H1 (cell line): Measurements from ENCODE around the gene PROM2. TPM values are rescaled to one million over a fixed set of nuclear protein-coding genes. Genes with fewer than 3 reads are reported as not detected.

Experiments used
- CBX8 ChIP-seq: fragments of 300-800, 300-1000 bp; sonication (generic); IDR thresholded peaks from 2 replicates; pipeline ENCODE4 v1.7.1; 2016; ENCODE audit warnings: low read depth, low read length, borderline replicate concordance
- EP300 ChIP-seq, 2 experiments: IDR thresholded peaks; 1 replicate in 1 of 2; 2 replicates in 1 of 2; pipeline ENCODE4 v1.6.1; 2011 to 2012; ENCODE audit warnings: low read depth in 2 of 2, low read length in 2 of 2, mild to moderate bottlenecking in 2 of 2, borderline replicate concordance in 1 of 2, inconsistent platforms in 1 of 2, moderate library complexity in 1 of 2
- GTF2F1 ChIP-seq: IDR thresholded peaks from 2 replicates; pipeline ENCODE4 v1.6.1; 2012; ENCODE audit warnings: low read depth, low read length, improper control_type of control experiment, borderline replicate concordance
- PHF8 ChIP-seq: fragments of 200-600 bp; sonication (generic); conservative IDR thresholded peaks from 2 replicates; pipeline ENCODE4 v1.7.1; 2012; ENCODE audit warnings: low read depth, mild to moderate bottlenecking, inconsistent platforms, low read length, moderate library complexity
- TAF1 ChIP-seq: IDR thresholded peaks from 2 replicates; pipeline ENCODE4 v1.6.1; 2011; ENCODE audit warnings: mild to moderate bottlenecking, low read depth, low read length
- YY1 ChIP-seq: IDR thresholded peaks from 2 replicates; pipeline ENCODE4 v1.6.1; 2011; ENCODE audit warnings: low read depth, mild to moderate bottlenecking, low read length
- polyA plus RNA-seq, 7 experiments: library from polyadenylated mRNA; depleted of rRNA in 3 of 7; stranded (reverse) in 5 of 7; unstranded in 2 of 7; fragments of >200 nt in 5 of 7; fragments of 200-250 nt in 2 of 7; gene quantifications; 1 replicate in 5 of 7; 2 replicates in 1 of 7; 4 replicates in 1 of 7; pipeline versions ENCODE4 v1.2.1 to v1.2.3, GENCODE V29; 2011 to 2013; ENCODE audit warnings: missing spikeins in 2 of 7, mixed read lengths in 2 of 7
- total RNA-seq: library from RNA; stranded (reverse); fragmentation: NEBNext Ultra II Directional; extraction: Animal tissue kit (Norgen Biotek cat#: 25700); gene quantifications from 2 replicates; pipeline ENCODE4 v1.2.1, GENCODE V29; 2021
- TF ChIP-seq, protein P1 (sequence below): fragments of 300-600 bp; sonication (generic); IDR thresholded peaks from 2 replicates; pipeline ENCODE4 v1.7.1; 2012; ENCODE audit warnings: low read length, moderate library complexity, mild to moderate bottlenecking, inconsistent platforms; ENCODE audit not compliant: insufficient replicate concordance
- TF ChIP-seq, protein P2 (sequence below), 3 experiments: IDR thresholded peaks; 1 replicate in 2 of 3; 2 replicates in 1 of 3; pipeline versions ENCODE4 v1.5.1 to v1.6.1; 2011; ENCODE audit warnings: low read length in 3 of 3, mild to moderate bottlenecking in 3 of 3, inconsistent platforms in 2 of 3, low read depth in 1 of 3, moderate library complexity in 1 of 3; ENCODE audit not compliant: insufficient read depth in 1 of 3; ENCODE audit errors: control extremely low read depth in 1 of 3

Gene PROM2
- total and polyA plus RNA-seq, 2 of the 8 experiments (the other 6 are each of a cell fraction or from before 2014, with no cell fraction given): 1.6 to 3.8 TPM

DNA sequence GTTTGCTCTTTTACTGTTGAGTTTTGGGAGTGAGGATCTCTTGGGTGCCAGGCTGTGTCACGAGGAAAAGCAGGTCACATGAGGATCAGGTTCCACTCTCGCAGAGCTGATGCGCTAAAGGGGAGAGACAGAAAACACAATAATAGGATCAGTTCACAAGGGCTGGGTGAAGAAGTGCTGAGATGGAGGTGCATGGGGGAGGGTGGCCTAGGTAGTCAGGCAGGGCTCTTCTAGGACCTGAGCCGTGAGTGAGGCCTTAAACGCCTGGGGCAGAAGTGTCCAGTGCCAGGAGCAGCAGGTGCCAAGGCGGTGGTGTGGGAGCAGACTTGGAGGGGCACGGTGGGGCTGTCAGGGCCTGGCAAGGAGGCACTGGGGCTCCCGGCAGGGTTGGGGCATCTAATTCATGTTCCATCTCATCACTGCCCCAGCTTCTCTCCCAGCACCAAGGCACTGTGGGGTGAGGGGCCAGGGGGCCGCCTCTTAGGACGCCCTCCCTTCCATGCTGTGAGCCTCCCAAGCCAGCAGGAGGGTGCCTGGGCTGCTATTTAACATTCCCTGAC is 32.2 kb downstream of the PROM2 start (continued):
- TF ChIP-seq, protein P1, sequence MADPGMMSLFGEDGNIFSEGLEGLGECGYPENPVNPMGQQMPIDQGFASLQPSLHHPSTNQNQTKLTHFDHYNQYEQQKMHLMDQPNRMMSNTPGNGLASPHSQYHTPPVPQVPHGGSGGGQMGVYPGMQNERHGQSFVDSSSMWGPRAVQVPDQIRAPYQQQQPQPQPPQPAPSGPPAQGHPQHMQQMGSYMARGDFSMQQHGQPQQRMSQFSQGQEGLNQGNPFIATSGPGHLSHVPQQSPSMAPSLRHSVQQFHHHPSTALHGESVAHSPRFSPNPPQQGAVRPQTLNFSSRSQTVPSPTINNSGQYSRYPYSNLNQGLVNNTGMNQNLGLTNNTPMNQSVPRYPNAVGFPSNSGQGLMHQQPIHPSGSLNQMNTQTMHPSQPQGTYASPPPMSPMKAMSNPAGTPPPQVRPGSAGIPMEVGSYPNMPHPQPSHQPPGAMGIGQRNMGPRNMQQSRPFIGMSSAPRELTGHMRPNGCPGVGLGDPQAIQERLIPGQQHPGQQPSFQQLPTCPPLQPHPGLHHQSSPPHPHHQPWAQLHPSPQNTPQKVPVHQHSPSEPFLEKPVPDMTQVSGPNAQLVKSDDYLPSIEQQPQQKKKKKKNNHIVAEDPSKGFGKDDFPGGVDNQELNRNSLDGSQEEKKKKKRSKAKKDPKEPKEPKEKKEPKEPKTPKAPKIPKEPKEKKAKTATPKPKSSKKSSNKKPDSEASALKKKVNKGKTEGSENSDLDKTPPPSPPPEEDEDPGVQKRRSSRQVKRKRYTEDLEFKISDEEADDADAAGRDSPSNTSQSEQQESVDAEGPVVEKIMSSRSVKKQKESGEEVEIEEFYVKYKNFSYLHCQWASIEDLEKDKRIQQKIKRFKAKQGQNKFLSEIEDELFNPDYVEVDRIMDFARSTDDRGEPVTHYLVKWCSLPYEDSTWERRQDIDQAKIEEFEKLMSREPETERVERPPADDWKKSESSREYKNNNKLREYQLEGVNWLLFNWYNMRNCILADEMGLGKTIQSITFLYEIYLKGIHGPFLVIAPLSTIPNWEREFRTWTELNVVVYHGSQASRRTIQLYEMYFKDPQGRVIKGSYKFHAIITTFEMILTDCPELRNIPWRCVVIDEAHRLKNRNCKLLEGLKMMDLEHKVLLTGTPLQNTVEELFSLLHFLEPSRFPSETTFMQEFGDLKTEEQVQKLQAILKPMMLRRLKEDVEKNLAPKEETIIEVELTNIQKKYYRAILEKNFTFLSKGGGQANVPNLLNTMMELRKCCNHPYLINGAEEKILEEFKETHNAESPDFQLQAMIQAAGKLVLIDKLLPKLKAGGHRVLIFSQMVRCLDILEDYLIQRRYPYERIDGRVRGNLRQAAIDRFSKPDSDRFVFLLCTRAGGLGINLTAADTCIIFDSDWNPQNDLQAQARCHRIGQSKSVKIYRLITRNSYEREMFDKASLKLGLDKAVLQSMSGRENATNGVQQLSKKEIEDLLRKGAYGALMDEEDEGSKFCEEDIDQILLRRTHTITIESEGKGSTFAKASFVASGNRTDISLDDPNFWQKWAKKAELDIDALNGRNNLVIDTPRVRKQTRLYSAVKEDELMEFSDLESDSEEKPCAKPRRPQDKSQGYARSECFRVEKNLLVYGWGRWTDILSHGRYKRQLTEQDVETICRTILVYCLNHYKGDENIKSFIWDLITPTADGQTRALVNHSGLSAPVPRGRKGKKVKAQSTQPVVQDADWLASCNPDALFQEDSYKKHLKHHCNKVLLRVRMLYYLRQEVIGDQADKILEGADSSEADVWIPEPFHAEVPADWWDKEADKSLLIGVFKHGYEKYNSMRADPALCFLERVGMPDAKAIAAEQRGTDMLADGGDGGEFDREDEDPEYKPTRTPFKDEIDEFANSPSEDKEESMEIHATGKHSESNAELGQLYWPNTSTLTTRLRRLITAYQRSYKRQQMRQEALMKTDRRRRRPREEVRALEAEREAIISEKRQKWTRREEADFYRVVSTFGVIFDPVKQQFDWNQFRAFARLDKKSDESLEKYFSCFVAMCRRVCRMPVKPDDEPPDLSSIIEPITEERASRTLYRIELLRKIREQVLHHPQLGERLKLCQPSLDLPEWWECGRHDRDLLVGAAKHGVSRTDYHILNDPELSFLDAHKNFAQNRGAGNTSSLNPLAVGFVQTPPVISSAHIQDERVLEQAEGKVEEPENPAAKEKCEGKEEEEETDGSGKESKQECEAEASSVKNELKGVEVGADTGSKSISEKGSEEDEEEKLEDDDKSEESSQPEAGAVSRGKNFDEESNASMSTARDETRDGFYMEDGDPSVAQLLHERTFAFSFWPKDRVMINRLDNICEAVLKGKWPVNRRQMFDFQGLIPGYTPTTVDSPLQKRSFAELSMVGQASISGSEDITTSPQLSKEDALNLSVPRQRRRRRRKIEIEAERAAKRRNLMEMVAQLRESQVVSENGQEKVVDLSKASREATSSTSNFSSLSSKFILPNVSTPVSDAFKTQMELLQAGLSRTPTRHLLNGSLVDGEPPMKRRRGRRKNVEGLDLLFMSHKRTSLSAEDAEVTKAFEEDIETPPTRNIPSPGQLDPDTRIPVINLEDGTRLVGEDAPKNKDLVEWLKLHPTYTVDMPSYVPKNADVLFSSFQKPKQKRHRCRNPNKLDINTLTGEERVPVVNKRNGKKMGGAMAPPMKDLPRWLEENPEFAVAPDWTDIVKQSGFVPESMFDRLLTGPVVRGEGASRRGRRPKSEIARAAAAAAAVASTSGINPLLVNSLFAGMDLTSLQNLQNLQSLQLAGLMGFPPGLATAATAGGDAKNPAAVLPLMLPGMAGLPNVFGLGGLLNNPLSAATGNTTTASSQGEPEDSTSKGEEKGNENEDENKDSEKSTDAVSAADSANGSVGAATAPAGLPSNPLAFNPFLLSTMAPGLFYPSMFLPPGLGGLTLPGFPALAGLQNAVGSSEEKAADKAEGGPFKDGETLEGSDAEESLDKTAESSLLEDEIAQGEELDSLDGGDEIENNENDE: no peak
- no peak for TF ChIP-seq GTF2F1
- no peak for TF ChIP-seq YY1
- TF ChIP-seq, protein P2, sequence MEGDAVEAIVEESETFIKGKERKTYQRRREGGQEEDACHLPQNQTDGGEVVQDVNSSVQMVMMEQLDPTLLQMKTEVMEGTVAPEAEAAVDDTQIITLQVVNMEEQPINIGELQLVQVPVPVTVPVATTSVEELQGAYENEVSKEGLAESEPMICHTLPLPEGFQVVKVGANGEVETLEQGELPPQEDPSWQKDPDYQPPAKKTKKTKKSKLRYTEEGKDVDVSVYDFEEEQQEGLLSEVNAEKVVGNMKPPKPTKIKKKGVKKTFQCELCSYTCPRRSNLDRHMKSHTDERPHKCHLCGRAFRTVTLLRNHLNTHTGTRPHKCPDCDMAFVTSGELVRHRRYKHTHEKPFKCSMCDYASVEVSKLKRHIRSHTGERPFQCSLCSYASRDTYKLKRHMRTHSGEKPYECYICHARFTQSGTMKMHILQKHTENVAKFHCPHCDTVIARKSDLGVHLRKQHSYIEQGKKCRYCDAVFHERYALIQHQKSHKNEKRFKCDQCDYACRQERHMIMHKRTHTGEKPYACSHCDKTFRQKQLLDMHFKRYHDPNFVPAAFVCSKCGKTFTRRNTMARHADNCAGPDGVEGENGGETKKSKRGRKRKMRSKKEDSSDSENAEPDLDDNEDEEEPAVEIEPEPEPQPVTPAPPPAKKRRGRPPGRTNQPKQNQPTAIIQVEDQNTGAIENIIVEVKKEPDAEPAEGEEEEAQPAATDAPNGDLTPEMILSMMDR (IDR thresholded peaks at IDR 0.05; ENCODE audit: control extremely low read depth in 1 of 3, insufficient read depth in 1 of 3, low read depth in 1 of 3, low read length in 3 of 3): no peak
- no peak for TF ChIP-seq CBX8
- no peak for TF ChIP-seq PHF8
- TF ChIP-seq TAF1: no peak
- no peak for TF ChIP-seq EP300 (IDR thresholded peaks at IDR 0.05; ENCODE audit: borderline replicate concordance in 1 of 2, low read depth in 2 of 2, low read length in 2 of 2)
